KOPT-K1 (cell line): ENCODE results near the gene EXD3.

Experiments used
- H3K27ac ChIP-seq: fragments of 200-600 bp; sonication (generic); 2 replicates; pipeline ENCODE4 v1.5.1; 2016; ENCODE audit warnings: antibody characterized with exemption, mild to moderate bottlenecking, low read depth, low read length; ENCODE audit not compliant: poor library complexity, severe bottlenecking
- H3K36me3 ChIP-seq: fragments of 200-600 bp; sonication (generic); 2 replicates; pipeline ENCODE4 v1.5.1; 2017; ENCODE audit warnings: antibody characterized with exemption, mild to moderate bottlenecking, low read length, moderate library complexity; ENCODE audit not compliant: insufficient read depth
- H3K9me3 ChIP-seq: fragments of 200-600 bp; sonication (generic); 2 replicates; pipeline ENCODE4 v1.5.1; 2017; ENCODE audit warnings: antibody characterized with exemption, low read length, mild to moderate bottlenecking; ENCODE audit not compliant: insufficient read depth, poor library complexity, severe bottlenecking

Gene EXD3

DNA sequence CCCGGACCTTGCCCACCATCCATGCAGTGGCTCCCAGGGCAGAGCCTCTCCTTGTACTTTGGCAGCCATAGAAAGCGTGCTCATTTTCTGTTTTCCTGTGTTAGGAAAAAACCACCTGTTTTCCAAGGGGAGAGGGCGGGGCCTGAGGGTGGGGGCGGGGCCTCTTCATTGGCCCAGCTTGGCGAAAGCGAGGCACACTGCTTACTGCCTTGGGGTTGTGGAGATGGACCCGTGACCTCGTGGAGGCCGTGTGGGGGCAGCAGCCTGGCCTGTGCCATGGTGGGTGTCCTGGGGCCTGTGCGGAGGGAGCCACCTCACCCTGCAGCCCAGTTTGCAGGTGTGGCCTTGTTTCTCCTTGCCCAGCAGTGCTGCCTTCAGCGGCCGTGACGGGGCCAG, 149.9 kb downstream of the EXD3 start:
- H3K9me3 ChIP-seq = no peaks in the 10 kb centered on the region
- H3K27ac ChIP-seq = no peak overlapping the region
- H3K36me3 ChIP-seq = peaks cover 38% of the 10 kb centered on the region

DNA sequence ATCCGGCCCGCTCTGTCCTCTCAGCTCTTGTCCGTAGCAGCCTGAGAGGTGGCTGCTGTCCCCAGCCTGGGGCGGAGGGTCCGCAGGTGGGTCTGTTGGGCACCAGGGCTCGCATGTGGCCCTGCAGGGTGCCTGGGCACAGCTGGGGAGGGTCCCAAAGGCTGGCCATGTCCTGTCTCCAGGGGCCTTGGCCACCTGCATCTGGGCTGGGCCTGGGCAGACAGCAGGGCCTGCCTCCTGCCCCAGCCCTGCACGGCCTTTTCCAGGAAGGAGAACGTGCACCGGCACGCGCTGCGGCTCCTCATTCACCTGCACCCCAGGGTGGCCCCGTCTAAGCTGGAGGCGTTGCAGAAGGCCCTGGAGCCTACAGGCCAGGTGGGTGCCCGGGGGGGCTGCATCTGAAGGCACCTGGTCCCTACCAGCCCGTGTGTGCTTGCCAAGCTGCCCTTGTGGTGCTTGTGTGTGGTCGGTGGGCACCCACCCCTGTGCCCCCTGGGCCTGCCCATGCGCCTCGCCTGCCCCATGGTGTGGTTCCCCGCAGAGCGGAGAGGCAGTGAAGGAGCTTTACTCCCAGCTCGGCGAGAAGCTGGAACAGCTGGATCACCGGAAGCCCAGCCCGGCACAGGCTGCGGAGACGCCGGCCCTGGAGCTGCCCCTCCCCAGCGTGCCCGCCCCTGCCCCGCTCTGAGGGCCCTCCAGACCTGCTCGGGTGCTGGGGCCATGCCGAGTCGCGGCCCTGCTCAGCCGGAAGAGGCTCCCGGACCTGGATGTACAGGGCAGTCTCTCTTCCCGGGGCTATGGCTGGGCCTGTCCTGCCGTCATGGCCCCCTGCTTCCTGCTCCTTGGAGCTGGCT, 150.5 kb downstream of the EXD3 start:
- H3K27ac ChIP-seq = no peak overlapping the region
- H3K9me3 ChIP-seq = no peaks in the 10 kb centered on the region
- peaks cover 44% of the 10 kb centered on the region for H3K36me3 ChIP-seq

DNA sequence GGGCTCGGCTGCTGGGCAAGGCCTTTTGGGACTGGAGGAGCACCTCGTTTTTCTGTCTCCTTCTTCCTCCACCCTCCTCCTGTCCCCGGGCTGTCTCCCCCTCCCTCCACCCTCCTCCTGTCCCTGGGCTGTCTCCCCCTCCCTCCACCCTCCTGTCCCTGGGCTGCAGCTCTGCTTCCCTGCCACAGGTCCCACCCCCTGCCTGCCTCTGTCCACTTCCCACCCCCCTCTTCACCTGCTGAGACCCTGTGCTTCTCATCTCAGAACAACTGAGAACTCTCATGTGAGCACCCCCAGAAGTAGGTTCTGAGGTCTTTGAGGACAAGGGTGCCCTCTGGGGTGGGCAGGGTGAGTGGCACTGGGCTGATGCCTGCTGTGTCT, 151.3 kb downstream of the EXD3 start:
- H3K27ac ChIP-seq = no peak overlapping the region
- no peaks in the 10 kb centered on the region for H3K9me3 ChIP-seq
- H3K36me3 ChIP-seq = peaks cover 51% of the 10 kb centered on the region

DNA sequence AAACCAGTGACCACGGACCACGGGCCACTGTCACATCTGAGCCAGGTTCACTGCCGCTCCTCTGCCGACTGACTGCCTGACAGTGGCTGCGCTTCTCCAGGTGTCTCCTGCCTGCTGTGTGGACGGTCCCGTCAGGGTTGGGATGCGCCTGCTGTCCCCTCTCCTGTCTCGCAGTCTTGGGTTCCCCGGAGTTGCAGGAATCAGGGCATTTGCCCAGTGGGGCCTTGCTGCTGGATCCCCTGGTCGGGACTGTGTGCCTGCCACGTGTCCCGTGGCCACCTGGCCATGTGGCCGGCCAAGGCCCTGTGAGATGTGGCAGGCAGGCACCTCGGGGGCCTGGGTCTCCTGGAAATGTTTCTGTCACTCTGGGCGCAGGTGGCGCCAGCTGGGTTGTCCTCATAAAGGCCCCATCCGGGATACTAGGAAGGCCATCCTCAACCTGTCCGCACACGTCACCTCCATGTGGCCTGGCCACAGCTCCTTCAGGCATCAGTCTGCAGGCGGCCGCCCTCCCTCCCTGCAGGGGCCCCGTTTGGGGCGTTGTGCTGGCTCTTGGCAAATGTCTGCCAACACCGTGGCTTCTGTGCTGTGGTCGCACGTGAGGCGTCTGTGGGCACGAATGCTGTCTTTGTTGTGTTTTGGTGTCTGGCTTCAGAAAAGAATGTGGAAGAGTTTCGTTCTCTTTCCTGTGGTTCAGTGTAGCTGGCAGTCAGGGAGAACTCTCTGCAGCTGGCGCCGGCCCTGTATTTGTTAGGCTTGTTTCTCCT, 151.8 kb downstream of the EXD3 start:
- no peak overlapping the region for H3K27ac ChIP-seq
- H3K36me3 ChIP-seq = peaks cover 57% of the 10 kb centered on the region

DNA sequence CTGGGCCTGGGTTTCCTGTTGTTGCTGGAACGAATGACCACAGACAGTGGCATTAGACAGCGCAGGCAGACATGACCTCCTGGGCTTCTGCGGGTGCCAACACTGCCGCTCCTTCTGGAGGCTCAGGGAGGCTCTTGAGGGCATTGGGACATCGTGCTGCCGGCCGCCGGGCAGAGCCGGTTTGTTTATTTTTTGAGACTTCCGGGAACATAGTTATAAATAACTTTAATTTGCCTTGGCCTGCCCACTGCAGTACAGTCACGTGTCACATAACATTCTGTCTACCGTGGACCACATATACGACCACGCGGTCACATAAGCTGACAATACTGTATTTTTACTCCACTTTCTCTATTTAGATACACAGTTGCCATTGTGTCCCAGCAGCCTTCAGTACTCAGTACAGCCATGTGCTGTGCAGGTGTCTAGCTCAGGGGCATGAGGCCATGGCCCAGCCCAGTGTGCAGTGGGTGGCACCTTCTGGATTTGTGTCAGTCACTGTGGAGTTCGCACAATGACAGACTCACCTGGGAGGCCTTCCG, 153.7 kb downstream of the EXD3 start:
- no peak overlapping the region for H3K27ac ChIP-seq
- H3K36me3 ChIP-seq = peaks cover 69% of the 10 kb centered on the region
- H3K9me3 ChIP-seq = no peaks in the 10 kb centered on the region

More for the DNA sequence above, 151.8 kb downstream of the EXD3 start:
- H3K9me3 ChIP-seq = no peaks in the 10 kb centered on the region

DNA sequence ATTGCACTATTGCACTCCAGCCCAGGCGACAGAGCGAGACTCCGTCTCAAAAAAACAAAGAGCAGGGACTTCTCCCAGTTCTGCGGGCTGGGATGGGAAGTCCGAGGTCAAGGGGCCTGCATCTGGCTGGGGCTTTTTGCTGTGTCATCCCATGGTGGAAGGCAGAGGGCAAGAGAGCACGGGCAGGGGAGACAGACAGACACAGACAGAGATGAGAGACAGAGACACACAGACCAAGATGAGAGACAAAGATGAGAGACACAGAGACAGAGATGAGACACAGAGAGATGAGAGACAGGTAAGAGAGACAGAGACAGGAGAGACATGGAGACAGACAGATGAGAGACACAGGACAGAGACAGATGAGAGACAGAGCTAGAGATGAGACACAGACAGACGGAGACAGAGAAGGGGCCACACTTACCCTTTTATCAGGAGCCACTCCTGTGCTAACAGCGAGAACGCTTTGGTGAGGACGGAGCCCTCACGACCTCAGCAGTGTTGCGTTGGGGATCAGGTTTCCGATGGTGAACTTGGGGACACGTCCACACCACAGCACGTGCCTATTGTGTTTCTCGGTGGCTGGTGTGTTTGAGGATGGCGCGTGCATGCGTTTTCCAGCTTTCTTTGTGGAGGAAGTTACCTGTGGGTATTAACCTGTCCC, 154.3 kb downstream of the EXD3 start:
- Histone ChIP-seq H3K36me3 (peaks cover 71% of the 10 kb centered on the region), H3K27ac (no peak overlapping the region)

DNA sequence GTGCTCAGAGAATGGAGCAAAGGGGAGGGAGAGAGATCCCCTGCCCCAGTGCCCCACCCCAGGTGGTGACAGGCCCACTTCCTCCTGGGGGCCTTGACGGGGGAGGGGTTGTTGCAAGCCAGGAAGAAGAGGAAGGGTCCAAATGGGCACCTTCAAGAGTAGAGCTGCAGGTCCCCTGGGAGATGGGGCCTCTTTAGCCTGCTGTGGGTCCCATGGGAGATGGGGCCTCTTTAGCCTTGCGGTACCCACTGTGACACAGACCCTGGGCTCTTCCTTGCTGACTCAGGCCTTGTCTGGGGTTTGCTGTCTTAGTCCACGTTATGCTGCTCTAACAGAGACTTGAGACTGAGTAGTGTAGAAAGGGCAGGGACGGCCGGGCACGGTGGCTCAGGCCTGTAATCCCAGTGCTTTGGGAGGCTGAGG, 155.0 kb downstream of the EXD3 start:
- Histone ChIP-seq H3K27ac (no peak overlapping the region), H3K36me3 (peaks cover 70% of the 10 kb centered on the region), H3K9me3 (no peaks in the 10 kb centered on the region)

More for the DNA sequence above, 154.3 kb downstream of the EXD3 start:
- no peaks in the 10 kb centered on the region for H3K9me3 ChIP-seq

DNA sequence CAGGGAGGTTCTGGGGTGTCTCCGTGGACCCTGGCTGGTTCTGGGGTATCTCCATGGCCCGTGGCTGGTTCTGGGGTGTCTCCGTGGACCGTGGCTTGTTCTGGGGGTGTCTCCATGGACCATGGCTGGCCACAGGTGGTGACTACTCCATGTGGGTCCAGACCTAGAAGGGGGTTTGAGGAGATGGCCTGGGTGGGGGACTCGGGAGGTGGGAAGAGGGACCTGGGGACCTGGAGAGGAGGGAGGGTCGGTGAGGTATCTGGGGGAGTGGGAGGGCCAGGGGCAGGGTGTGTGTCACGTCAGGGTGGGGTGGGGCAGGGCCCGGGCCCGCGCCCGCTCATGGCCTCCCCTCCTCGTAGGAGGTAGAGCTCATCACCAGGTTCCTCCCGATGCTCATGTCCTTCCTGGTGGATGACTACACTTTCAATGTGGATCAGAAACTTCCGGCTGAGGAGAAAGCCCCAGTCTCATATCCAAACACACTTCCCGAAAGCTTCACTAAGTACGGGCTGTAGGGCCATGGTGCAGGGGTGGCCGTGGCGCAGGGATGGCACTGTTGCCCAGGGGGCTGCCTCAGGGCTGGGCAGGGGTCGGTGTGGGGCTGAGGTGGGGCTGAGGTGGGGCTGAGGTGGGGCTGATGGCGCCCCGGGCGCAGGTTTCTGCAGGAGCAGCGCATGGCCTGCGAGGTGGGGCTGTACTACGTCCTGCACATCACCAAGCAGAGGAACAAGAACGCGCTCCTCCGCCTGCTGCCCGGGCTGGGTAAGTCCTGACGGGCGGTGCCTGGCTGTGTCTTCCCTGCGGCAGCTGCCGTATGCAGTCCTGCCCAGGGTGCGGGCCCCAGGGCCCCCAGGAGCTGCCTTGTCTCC, 156.1 kb downstream of the EXD3 start:
- Histone ChIP-seq H3K27ac (no peak overlapping the region), H3K9me3 (no peaks in the 10 kb centered on the region), H3K36me3 (peaks cover 60% of the 10 kb centered on the region)

DNA sequence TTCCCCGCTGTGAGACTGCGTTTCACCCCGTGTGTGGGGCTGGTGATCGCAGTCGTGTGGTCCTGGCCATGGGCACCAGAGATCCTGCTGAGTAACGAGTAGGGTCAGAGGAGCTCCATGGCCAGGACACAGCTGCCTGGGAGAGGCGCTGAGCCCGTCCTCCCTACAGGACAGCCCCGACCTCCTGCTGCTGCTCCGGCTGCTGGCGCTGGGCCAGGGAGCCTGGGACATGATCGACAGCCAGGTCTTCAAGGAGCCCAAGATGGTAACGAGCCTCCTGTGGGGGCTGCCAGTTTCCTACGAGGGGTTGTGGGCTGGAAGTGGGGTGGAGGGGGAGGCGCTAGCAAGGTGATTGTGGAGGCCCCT, 156.8 kb downstream of the EXD3 start:
- Histone ChIP-seq H3K9me3 (no peaks in the 10 kb centered on the region), H3K36me3 (peaks cover 60% of the 10 kb centered on the region), H3K27ac (no peak overlapping the region)

DNA sequence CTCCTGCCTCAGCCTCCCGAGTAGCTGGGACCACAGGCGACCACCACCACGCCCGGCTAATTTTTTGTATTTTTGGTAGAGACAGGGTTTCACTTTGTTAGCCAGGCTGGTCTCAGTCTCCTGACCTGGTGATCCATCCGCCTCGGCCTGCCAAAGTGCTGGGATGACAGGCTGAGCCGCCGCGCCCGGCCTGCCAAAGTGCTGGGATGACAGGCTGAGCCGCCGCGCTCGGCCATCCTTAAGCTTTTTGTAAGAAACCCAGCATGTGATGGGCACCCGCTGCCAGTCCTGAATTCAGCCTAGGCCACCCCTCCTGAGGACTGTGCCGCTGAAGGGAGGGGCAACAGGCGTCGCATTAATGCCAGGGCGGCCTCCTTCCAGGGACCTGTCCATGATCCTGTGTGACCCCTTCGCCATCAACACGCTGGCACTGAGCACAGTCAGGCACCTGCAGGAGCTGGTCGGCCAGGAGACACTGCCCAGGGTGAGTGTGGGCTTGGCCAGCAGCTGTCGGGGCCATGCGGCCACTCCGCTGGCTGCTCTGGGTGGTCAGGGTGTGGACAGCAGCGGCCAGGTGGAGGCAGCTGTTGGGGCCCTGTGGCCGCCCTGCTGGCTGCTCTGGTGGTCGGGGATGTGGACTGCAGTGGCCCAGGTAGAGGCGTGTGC, 157.3 kb downstream of the EXD3 start:
- H3K9me3 ChIP-seq = no peaks in the 10 kb centered on the region
- H3K27ac ChIP-seq = no peak overlapping the region
- H3K36me3 ChIP-seq = peaks cover 60% of the 10 kb centered on the region

DNA sequence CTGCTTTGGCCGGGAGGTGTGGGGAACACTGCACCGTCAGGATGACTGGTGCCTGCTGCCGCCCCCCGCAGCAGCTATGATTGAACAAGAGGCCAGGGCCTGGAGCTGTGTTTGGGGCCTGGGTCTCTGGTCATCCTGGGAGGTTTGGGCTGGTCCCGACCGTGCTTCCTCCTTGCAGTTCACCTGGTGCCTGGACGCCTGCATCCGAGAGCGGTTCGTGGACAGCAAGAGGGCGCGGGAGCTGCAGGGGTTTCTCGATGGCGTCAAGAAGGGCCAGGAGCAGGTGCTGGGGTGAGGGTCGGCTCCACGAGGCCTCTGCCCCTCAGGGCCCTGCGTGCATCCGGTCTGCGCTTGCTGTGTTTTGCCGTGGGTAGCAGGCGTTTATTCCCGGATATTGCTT, 158.9 kb downstream of the EXD3 start:
- Histone ChIP-seq H3K27ac (no peak overlapping the region), H3K9me3 (no peaks in the 10 kb centered on the region), H3K36me3 (peaks cover 55% of the 10 kb centered on the region)

DNA sequence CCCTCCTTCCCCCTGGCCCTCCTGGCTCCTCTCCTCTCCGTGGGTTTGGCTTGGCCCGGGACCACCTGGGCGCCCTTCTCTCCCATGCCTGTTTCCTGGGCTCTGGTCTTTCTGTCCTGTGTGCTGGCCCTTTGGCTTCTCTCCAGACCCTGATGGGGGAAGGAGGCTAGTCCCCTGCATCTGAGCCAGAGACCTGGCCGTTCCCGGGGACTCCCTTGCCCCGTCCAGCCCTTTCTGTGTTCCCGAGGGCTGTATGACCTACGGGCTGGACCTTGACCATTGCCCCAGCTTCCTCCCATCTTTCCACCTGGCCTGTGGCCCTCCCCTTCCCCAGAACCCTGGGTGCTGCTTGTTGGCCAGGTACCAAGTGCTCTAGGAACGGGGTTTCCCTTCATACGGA, 159.5 kb downstream of the EXD3 start:
- Histone ChIP-seq H3K9me3 (no peaks in the 10 kb centered on the region), H3K27ac (no peak overlapping the region), H3K36me3 (peaks cover 55% of the 10 kb centered on the region)

DNA sequence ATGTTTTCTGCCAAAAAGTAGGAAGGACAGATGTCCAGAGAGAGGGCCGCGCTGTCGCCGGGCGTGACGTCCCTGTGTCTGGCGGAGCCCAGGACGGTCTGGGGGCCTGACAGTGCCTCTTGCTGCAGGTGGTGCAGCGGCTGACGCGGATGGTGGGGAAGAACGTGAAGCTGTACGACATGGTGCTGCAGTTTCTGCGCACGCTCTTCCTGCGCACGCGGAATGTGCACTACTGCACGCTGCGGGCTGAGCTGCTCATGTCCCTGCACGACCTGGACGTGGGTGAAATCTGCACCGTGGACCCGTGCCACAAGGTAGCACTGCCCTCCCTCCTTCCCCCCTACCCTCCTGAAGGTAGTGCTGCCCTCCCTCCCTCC, 160.1 kb downstream of the EXD3 start:
- Histone ChIP-seq H3K9me3 (no peaks in the 10 kb centered on the region), H3K36me3 (peaks cover 49% of the 10 kb centered on the region), H3K27ac (no peak overlapping the region)
